ENCODE results near the gene PFKFB3. TPM values are rescaled to one million over a fixed set of nuclear protein-coding genes. Genes with fewer than 3 reads are reported as not detected.
A peak's percentile ranks its signal among the peaks of the same experiment; 100 is the strongest.
"Not testable (repeated sequence)": the region's sequence is repeated elsewhere in the genome, so short reads cannot be mapped to it uniquely, and the experiment has no call there.

The PFKFB3 gene
- total and polyA plus RNA-seq, 2 donors, result 12.2 to 39.3 TPM

- H3K9me3 ChIP-seq (ENCODE audit: control insufficient read depth in 2 of 2, insufficient read depth in 1 of 2, low read length in 1 of 2); DNase-seq (ENCODE audit: low read depth in 6 of 9, low spot score in 9 of 9); H3K4me1 ChIP-seq (ENCODE audit: control insufficient read depth in 2 of 2, insufficient read depth in 2 of 2, low read length in 2 of 2); H3K27ac ChIP-seq (ENCODE audit: low read depth in 1 of 2, low read length in 1 of 2); H3K4me3 ChIP-seq (ENCODE audit: low read length in 2 of 2); H3K36me3 ChIP-seq (ENCODE audit: control insufficient read depth in 2 of 2, insufficient read depth in 2 of 2, low read length in 1 of 2); H3K27me3 ChIP-seq (ENCODE audit: control insufficient read depth in 2 of 2, insufficient read depth in 1 of 2, low read length in 1 of 2): not testable (repeated sequence)
- 93% methylated on average over 6 of the region's 6 CpGs for WGBS
Observed at GRCh38 chr10:6238587-6239212, 36.0 kb downstream of the PFKFB3 start.

GRCh38 chr10:6239213-6239991 is 36.7 kb downstream of the PFKFB3 start:
- no peak overlapping the region for H3K4me3 ChIP-seq (ENCODE audit: low read length in 2 of 2)
- no peaks in the 10 kb centered on the region for H3K9me3 ChIP-seq (ENCODE audit: control insufficient read depth in 2 of 2, insufficient read depth in 1 of 2, low read length in 1 of 2)
- peaks cover 2 to 3% of the 10 kb centered on the region in 2 donors for H3K36me3 ChIP-seq (ENCODE audit: control insufficient read depth in 2 of 2, insufficient read depth in 2 of 2, low read length in 1 of 2)
- 71% methylated on average over 15 of the region's 15 CpGs for WGBS
- peak in 1 of 9 donors; percentile 24 for DNase-seq (ENCODE audit: low read depth in 6 of 9, low spot score in 9 of 9)
- H3K4me1 ChIP-seq (ENCODE audit: control insufficient read depth in 2 of 2, insufficient read depth in 2 of 2, low read length in 2 of 2), result no peaks in the 10 kb centered on the region
- no peaks in the 10 kb centered on the region for H3K27me3 ChIP-seq (ENCODE audit: control insufficient read depth in 2 of 2, insufficient read depth in 1 of 2, low read length in 1 of 2)
- no peak overlapping the region for H3K27ac ChIP-seq (ENCODE audit: low read depth in 1 of 2, low read length in 1 of 2)

GRCh38 chr10:6240254-6240653 is 37.5 kb downstream of the PFKFB3 start:
- H3K27me3 ChIP-seq (ENCODE audit: control insufficient read depth in 2 of 2, insufficient read depth in 1 of 2, low read length in 1 of 2), result no peaks in the 10 kb centered on the region
- no peak overlapping the region for H3K4me3 ChIP-seq (ENCODE audit: low read length in 2 of 2)
- H3K27ac ChIP-seq (ENCODE audit: low read depth in 1 of 2, low read length in 1 of 2), result no peak overlapping the region
- no peaks in the 10 kb centered on the region for H3K36me3 ChIP-seq (ENCODE audit: control insufficient read depth in 2 of 2, insufficient read depth in 2 of 2, low read length in 1 of 2)
- no peaks in the 10 kb centered on the region for H3K4me1 ChIP-seq (ENCODE audit: control insufficient read depth in 2 of 2, insufficient read depth in 2 of 2, low read length in 2 of 2)
- WGBS, result 98% methylated on average over 16 of the region's 16 CpGs
- no peak for DNase-seq (ENCODE audit: low read depth in 6 of 9, low spot score in 9 of 9)
- no peaks in the 10 kb centered on the region for H3K9me3 ChIP-seq (ENCODE audit: control insufficient read depth in 2 of 2, insufficient read depth in 1 of 2, low read length in 1 of 2)

GRCh38 chr10:6242089-6242488 is 39.4 kb downstream of the PFKFB3 start:
- DNase-seq (ENCODE audit: low read depth in 6 of 9, low spot score in 9 of 9), result no peak
- no peaks in the 10 kb centered on the region for H3K4me1 ChIP-seq (ENCODE audit: control insufficient read depth in 2 of 2, insufficient read depth in 2 of 2, low read length in 2 of 2)

DNA sequence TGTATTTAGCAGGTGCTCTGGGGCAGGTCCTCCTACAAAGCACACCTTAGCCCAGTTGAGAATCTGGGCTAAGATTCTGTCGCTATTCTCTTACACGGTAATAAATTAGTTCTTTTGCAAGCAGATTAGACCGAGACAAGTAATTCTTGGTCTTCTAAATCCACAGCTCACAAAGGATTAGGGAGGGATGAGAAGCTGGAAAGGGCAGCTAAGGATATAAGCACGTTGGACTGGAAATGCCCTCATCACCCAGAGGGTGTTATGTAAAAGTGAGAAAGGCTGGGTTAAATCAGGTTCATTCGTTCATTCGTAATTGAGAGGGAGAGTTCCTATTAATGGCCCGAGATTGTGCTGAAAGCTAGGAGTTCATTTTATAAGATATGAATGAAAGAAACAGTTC is 41.8 kb downstream of the PFKFB3 start:
- DNase-seq (ENCODE audit: low read depth in 6 of 9, low spot score in 9 of 9), result no peak

More at GRCh38 chr10:6242089-6242488, 39.4 kb downstream of the PFKFB3 start:
- no peaks in the 10 kb centered on the region for H3K9me3 ChIP-seq (ENCODE audit: control insufficient read depth in 2 of 2, insufficient read depth in 1 of 2, low read length in 1 of 2)
- WGBS, result 90% methylated on average over 6 of the region's 6 CpGs
- no peak overlapping the region for H3K4me3 ChIP-seq (ENCODE audit: low read length in 2 of 2)
- no peaks in the 10 kb centered on the region for H3K27me3 ChIP-seq (ENCODE audit: control insufficient read depth in 2 of 2, insufficient read depth in 1 of 2, low read length in 1 of 2)
- no peaks in the 10 kb centered on the region for H3K36me3 ChIP-seq (ENCODE audit: control insufficient read depth in 2 of 2, insufficient read depth in 2 of 2, low read length in 1 of 2)
- no peak overlapping the region for H3K27ac ChIP-seq (ENCODE audit: low read depth in 1 of 2, low read length in 1 of 2)

DNA sequence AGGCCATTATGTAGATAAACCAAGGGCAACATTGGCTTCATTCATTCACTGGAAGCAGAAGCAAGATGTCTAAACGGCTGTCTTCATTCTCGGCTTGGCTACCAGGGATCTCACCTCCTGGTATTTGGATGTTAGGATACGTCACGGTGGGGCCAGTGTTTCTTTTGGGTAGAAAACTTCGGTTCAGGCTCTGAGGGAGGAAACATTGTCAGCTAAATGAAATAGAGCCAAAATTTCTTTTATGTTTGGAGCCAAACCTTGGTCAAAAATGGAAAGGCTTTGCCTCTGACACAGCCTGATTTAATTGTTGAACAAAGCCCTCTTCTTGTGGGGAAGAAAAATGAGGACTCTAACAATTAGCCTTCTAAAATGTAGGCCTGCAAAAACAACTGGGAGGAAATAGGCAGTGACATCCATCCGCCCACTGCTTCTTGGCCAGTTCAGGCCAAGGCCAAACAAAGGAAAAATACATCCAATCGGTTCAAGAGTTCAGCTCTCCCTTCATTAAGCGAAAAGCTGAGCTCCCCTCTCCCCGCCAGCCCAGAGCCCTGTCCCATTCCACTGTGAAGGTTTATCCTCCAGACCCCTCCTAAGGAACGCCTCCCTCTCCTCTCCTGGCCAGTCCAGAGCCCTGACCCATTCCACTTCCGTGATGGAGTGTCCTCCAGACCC is 44.4 kb downstream of the PFKFB3 start:
- WGBS, result 96% methylated on average over 11 of the region's 11 CpGs
- no peak for DNase-seq (ENCODE audit: low read depth in 6 of 9, low spot score in 9 of 9)
- Histone ChIP-seq H3K27me3 (ENCODE audit: control insufficient read depth in 2 of 2, insufficient read depth in 1 of 2, low read length in 1 of 2) (no peaks in the 10 kb centered on the region), H3K27ac (ENCODE audit: low read depth in 1 of 2, low read length in 1 of 2) (no peak overlapping the region), H3K36me3 (ENCODE audit: control insufficient read depth in 2 of 2, insufficient read depth in 2 of 2, low read length in 1 of 2) (no peaks in the 10 kb centered on the region), H3K4me1 (ENCODE audit: control insufficient read depth in 2 of 2, insufficient read depth in 2 of 2, low read length in 2 of 2) (no peaks in the 10 kb centered on the region), H3K9me3 (ENCODE audit: control insufficient read depth in 2 of 2, insufficient read depth in 1 of 2, low read length in 1 of 2) (no peaks in the 10 kb centered on the region), H3K4me3 (ENCODE audit: low read length in 2 of 2) (no peak overlapping the region)

More for the DNA sequence above, 41.8 kb downstream of the PFKFB3 start:
- no peaks in the 10 kb centered on the region for H3K4me1 ChIP-seq (ENCODE audit: control insufficient read depth in 2 of 2, insufficient read depth in 2 of 2, low read length in 2 of 2)
- 98% methylated on average over 7 of the region's 7 CpGs for WGBS
- H3K27me3 ChIP-seq (ENCODE audit: control insufficient read depth in 2 of 2, insufficient read depth in 1 of 2, low read length in 1 of 2), result no peaks in the 10 kb centered on the region
- no peaks in the 10 kb centered on the region for H3K9me3 ChIP-seq (ENCODE audit: control insufficient read depth in 2 of 2, insufficient read depth in 1 of 2, low read length in 1 of 2)
- no peak overlapping the region for H3K4me3 ChIP-seq (ENCODE audit: low read length in 2 of 2)
- H3K36me3 ChIP-seq (ENCODE audit: control insufficient read depth in 2 of 2, insufficient read depth in 2 of 2, low read length in 1 of 2), result no peaks in the 10 kb centered on the region
- no peak overlapping the region for H3K27ac ChIP-seq (ENCODE audit: low read depth in 1 of 2, low read length in 1 of 2)

- 94% methylated on average over 8 of the region's 8 CpGs for WGBS
- not testable (repeated sequence) for H3K36me3 ChIP-seq (ENCODE audit: control insufficient read depth in 2 of 2, insufficient read depth in 2 of 2, low read length in 1 of 2); H3K27me3 ChIP-seq (ENCODE audit: control insufficient read depth in 2 of 2, insufficient read depth in 1 of 2, low read length in 1 of 2); H3K4me3 ChIP-seq (ENCODE audit: low read length in 2 of 2); DNase-seq (ENCODE audit: low read depth in 6 of 9, low spot score in 9 of 9); H3K4me1 ChIP-seq (ENCODE audit: control insufficient read depth in 2 of 2, insufficient read depth in 2 of 2, low read length in 2 of 2); H3K27ac ChIP-seq (ENCODE audit: low read depth in 1 of 2, low read length in 1 of 2); H3K9me3 ChIP-seq (ENCODE audit: control insufficient read depth in 2 of 2, insufficient read depth in 1 of 2, low read length in 1 of 2)
Observed at GRCh38 chr10:6248908-6249307, 46.2 kb downstream of the PFKFB3 start.

DNA sequence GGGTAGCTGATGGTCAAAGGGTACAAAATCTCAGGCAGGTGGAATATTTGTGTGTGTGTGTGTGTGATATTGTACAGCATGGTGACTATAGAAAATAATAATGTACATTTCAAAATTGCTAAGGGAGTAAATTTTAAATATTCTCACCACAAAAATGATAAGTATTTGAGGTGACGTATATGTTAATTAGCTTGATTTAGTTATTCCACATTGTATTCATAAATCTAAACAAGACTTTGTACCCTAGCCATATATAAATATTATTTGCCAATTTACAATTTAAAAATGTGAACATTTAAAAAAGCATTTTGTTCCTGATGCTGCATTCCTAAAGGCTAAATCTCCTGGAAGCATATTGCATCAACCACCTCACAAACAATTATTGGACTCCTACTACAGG is 47.0 kb downstream of the PFKFB3 start:
- Histone ChIP-seq H3K4me3 (ENCODE audit: low read length in 2 of 2) (no peak overlapping the region), H3K27me3 (ENCODE audit: control insufficient read depth in 2 of 2, insufficient read depth in 1 of 2, low read length in 1 of 2) (no peaks in the 10 kb centered on the region), H3K9me3 (ENCODE audit: control insufficient read depth in 2 of 2, insufficient read depth in 1 of 2, low read length in 1 of 2) (no peaks in the 10 kb centered on the region), H3K27ac (ENCODE audit: low read depth in 1 of 2, low read length in 1 of 2) (no peak overlapping the region), H3K36me3 (ENCODE audit: control insufficient read depth in 2 of 2, insufficient read depth in 2 of 2, low read length in 1 of 2) (no peaks in the 10 kb centered on the region), H3K4me1 (ENCODE audit: control insufficient read depth in 2 of 2, insufficient read depth in 2 of 2, low read length in 2 of 2) (no peaks in the 10 kb centered on the region)
- DNase-seq (ENCODE audit: low read depth in 6 of 9, low spot score in 9 of 9), result no peak
- 100% methylated on average over 1 of the region's 1 CpG for WGBS

DNA sequence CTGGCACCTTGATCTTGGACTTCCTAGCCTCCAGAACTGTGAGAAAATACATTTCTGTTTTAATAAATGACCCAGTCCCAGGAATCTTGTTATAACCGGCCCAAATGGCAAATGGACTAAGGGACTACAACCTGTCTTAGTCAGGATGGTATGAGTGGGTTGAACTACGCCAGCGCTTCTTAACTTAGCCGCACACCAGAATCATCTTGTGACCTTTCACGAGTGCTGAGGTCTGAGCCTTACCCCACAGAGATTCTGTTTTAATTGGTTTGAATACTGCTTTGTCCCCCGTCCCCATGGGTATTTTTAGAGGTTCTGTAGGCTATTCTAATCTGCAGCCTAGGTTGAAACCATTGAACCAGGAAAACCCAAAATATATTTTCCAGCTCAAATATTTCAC is 48.0 kb downstream of the PFKFB3 start:
- Histone ChIP-seq H3K27ac (ENCODE audit: low read depth in 1 of 2, low read length in 1 of 2) (no peak overlapping the region), H3K36me3 (ENCODE audit: control insufficient read depth in 2 of 2, insufficient read depth in 2 of 2, low read length in 1 of 2) (no peaks in the 10 kb centered on the region), H3K4me3 (ENCODE audit: low read length in 2 of 2) (no peak overlapping the region), H3K9me3 (ENCODE audit: control insufficient read depth in 2 of 2, insufficient read depth in 1 of 2, low read length in 1 of 2) (no peaks in the 10 kb centered on the region), H3K4me1 (ENCODE audit: control insufficient read depth in 2 of 2, insufficient read depth in 2 of 2, low read length in 2 of 2) (no peaks in the 10 kb centered on the region), H3K27me3 (ENCODE audit: control insufficient read depth in 2 of 2, insufficient read depth in 1 of 2, low read length in 1 of 2) (no peaks in the 10 kb centered on the region)
- WGBS, result 91% methylated on average over 6 of the region's 6 CpGs
- DNase-seq (ENCODE audit: low read depth in 6 of 9, low spot score in 9 of 9), result no peak

Data from thymus (tissue), 11 donors.